ENCODE results near the gene CLCN6.

GRCh38 chr1:11764519-11764918 lies 41.5 kb upstream of the CLCN6 start:
- no peak for TF ChIP-seq CTCF (IDR thresholded peaks at IDR 0.05)
- TF ChIP-seq POLR2A (IDR thresholded peaks at IDR 0.05) = no peak
